Erythroblast (primary cell): ENCODE data around the gene HGS.

ENCODE experiments used
- GATA1 ChIP-seq: IDR thresholded peaks from 2 replicates; pipeline ENCODE4 v1.6.1; 2011; ENCODE audit warnings: low read depth, mild to moderate bottlenecking, control low read depth, low read length, moderate library complexity
- POLR2A ChIP-seq: IDR thresholded peaks from 2 replicates; pipeline ENCODE4 v1.6.1; 2011; ENCODE audit warnings: mild to moderate bottlenecking, low read length

- TF ChIP-seq POLR2A (no peak), GATA1 (no peak)
Observed at GRCh38 chr17:81741594-81742452, 58.0 kb downstream of the HGS start.
